ENCODE data around the gene THUMPD2.
"Not testable (repeated sequence)": the region's sequence is repeated elsewhere in the genome, so short reads cannot be mapped to it uniquely, and the experiment has no call there.

Gene THUMPD2

DNA sequence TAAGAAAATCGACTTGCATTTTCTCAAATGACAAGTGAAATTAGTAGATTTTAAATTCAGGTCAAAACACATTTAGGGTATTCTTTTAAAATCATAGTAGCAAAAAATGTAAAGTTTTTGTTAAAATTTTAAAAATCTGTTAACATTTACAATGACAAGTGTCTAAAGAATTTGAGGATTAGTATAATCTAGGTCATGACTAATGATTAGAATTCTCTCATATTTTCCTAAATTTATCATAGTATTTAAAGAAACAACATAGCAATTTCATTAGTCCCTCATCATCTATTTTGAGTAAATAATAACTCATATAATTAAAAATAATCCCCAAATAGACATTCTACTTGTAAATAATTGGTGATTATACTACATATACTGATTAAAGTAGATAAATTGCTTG lies 23.6 kb downstream of the THUMPD2 start:
- no peak for DNase-seq

DNA sequence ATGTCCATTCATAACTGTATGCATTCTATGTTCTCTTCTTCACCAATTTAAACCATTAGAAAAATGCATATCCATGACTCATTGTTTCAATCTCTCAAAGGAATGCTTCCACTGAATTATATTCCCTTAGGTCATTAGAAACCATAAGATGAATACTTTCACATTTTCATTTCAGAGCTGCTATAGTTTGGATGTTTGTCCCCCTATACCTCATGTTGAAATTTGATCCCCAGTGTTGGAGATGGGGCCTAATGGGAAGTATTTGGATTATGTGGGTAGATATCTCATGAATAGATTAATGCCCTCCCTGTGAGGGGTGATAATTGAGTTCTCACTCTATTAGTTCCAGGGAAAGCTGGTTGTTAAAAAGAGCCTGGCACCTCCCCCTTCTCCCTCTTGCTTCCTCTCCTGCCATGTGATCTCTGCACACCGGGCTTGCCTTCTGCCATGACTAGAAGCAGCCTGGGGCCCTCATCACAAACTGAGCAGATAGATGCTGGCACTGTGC lies 35.7 kb downstream of the THUMPD2 start:
- DNase-seq: no peak

DNA sequence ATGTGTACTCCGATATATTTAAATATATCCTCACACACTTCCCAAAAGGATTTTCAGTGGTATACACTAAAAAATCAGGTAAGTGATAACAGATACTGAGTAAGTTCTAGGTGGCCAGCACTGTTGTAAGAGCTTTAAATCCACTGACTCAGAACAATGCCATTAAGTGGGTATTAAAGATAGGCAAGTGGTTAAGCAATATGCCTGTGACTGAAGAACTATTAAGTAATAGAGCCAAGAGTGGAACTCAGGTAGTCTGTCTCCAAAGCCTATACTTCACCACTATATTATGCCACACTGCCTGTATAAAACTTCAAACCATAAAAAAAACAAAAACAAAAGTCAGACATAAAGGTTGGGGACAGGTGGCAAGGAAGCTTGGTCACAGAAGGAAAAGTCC lies 37.2 kb downstream of the THUMPD2 start:
- no peak for DNase-seq

DNA sequence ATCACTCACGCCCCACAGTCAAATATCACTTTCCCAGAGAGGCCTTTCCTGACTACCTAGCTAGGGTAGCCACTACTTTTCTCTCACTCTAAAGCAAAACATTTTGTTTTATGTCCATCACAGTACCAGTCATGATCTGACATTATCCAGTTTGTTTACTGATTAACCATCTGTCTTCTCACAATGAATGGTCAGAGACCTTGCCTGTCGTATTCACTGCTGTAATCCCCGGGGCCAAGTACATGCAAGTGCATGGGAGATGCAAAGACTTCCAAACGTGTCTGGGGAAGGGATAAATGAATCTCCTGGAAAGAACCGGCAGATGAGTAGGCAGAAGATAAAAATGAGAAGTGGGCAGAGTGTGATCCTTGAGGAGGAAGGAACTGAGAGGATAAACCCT lies 39.7 kb downstream of the THUMPD2 start:
- no peak for DNase-seq

DNA sequence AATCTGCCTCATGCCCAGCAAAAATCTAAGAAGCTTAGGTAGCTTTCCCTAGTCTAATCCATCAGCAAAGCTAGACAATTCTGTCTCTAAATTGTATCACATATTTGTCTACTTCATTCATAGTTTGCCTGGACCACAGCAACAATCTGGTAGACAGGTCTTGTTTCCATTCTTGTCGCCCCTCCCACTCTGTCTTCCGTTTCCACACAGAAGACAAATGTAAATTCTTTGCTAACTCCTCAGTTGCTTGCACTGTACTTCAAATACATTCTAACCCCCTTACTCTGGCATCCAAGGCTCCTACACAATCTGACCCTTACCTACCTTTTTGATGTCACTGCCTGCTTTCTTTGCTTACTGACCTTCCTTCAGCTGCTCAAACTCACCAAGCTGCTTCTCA lies 40.1 kb downstream of the THUMPD2 start:
- DNase-seq: no peak

DNA sequence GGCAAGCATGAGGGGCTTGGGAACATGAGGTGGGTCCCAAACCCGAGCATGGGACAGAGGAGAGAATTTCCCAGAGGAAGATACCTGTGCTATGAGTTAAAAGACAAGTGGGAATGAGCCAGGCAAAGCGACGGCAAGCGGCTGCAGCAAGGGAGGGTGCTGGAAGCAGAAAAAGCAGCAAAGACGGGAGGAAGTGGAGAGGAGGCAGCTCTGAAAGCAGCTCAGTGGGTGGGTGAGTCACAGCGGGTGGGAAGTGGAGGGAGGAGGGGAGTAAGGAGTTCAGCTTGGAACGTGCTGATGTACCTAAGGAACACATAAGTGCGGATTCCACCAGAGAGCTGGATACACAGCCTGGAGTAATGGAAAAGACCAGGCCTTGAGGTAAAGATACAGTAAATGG lies 41.4 kb downstream of the THUMPD2 start:
- no peak for DNase-seq

DNA sequence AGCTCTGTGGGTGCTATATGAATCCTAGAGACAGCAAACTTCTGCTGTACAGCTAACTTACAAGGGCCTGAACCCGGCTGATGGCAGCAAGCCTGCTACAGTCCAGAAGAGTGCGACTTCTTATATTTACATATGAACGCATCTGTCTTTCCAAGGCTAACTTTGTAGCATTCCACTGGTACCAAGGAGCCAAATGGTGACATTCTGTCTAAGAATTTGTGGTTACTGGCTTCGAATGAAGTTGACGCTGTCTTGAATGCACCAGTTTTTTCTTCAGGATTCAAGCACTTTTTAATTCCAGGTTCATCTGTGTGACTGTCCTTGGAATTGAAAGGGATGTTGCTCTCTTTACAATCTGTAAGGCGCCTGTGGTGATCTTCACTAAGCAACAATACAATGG lies 42.4 kb downstream of the THUMPD2 start:
- DNase-seq: no peak

DNA sequence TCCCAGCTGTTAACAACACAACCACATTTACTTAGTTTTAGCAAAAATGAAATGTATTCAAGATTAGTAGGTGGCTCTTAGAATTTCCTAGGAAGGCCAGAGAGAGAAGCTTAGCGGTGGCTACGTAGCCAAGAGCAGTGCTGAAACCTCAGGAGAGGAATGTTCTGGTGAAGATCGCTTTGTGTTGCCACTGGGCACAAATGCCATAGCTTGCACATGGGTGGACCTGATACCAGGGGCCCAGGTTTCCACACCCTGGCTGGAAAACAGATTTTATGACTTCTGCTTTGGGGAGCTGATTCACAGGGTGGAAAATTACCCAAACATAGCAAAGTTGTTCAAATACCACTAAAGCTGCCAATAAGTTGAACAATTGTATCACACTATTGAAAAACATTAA lies 43.4 kb downstream of the THUMPD2 start:
- DNase-seq: no peak

DNA sequence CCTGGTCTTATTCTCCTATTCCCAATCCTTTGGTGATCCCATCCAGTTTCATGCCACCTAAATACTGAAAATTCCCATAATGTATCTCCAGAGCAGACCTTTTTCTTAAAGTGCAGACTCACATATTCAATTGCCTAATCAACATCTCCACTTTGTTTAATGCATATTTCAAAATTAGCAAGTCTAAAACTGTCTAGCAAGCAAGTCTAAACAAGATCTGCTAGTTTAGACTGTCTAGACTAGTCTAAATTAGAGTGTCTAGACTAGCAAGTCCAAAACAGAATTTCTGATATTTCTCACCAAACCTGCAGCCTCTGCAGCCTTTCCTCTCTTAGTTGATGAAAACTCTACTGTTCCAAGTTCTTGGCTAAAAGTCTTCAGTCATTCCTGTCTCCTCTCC lies 44.6 kb downstream of the THUMPD2 start:
- DNase-seq: no peak

DNA sequence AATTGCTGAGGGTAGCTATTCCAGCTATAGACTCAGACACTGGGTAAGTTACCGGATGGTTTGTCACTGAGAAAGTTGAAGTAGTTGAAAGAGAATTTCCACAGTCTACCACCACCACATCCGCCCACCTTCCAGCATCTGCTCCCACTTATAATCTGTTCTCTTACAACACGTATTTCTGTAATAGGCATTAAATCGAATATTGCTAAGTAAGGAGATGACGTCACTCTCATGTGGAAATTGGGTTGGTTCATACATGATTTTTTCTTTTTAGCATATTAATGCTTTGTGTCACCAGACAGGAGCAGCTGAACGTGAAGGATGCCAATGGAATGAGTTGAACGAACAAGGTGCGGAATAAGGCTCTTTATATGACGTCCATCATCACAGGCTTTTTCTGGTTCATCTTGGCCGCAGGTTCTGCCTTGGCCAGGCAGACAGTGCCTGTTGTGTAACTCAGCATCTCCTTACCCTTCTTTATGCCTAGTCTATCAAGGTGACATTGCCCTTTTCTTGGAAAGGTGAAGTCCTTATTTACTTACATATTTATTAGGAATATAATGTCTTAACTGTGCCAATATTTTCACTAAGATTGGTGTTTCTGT lies 45.9 kb downstream of the THUMPD2 start:
- no peak for DNase-seq

DNA sequence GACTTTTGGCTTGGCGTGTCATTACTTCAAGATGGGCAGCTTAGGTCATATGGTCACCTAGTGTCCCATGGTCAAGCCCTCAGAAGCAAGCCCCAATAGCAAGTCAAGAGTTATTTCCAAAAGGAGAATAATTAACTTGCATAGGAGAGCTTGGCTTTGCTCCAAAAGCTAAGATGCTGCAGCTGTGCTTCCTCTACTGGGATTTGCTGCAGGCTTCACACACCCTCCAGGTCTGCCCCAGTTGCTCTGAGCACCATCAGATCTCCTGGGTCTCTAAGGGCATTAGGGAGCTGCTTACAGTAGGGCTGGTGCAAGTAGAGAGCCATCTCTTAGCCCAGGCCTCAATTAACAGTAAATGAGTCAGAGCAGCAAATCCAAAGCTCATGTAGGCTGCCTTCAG lies 46.6 kb downstream of the THUMPD2 start:
- DNase-seq: no peak

DNA sequence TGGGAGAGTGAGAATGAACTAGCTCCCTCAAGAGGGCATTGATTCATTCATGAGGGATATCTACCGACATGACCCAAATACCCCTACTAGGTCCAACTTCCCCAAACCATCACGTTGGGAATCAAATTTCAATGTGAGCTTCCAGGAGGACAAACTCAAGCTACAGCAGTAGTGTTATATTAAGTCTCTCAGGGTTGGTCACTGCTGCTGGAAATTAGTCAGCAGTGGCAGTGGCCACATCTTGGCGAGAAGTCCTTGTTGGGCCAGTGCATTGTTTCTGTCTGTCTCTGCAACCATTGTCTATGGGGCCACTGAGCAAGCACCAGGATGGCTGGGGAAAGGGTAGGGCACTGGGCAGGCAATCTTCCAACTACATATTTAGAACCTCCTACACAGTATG lies 47.5 kb downstream of the THUMPD2 start:
- no peak for DNase-seq

DNA sequence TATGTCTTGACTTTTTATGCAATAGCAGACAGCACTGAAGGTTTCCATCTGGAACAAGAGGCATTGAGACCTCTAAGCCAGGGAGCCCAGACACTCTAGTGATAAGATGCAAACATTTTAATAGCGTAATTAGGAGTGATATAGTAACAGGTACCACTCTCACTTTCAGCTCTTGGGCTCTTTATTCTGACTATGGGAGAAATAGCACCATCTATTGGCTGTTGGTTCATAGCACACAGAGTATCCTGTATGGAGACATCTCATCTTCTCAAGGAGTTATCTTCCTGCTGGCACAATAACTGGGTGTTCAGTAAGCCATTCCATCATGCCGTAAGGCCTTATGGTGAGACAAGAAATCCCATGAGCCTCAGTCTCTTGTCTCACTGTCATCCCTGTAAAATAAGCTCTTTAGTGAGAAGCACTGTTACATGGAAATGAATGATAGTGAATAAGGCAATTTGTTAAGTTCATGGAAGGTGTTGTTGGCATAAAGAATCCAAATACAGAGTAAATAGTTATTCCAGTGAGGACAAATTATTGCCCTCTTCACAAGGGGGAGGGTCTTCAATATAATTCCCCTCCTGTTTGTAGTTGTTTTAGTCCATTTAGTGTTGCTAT lies 48.3 kb downstream of the THUMPD2 start:
- DNase-seq: no peak

DNA sequence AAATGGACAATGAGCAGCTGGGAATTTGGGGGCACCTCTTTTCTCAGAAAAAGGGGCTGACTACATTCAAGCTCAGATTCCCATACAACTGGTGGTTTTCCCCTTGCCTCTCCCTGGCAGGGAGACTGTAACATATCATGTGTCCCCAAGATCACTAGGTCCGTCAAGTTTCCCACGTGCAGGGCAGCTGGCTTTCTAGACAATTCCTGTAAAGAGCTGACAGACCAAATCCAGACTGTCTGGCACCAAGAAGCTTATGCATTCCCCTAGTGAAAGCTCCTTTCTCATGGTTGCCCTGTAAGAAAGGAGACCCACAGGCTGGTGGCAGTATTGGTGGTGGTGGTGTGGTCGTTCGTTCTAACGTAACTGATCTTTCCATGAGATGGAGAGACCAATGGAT lies 48.8 kb downstream of the THUMPD2 start:
- DNase-seq: no peak

DNA sequence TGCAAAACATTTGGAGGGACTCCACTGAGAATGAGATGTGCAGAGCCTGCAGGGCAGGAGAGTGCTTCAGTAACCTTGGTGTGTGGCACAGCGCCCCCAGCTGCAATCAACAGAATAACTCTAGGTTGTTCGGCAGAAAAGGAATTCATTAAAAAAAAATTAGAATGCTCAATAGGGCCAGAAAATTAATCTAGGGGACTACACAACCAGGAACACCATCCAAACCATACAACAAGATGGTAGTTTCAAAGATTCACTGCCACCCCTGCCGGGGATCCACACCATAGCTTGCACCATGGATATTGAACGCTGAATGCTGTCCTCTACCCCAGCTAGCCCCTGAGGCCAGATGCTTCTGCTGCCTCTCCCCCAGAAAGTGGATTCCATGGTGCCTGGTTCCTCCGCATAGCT lies 50.1 kb downstream of the THUMPD2 start:
- no peak for DNase-seq

DNA sequence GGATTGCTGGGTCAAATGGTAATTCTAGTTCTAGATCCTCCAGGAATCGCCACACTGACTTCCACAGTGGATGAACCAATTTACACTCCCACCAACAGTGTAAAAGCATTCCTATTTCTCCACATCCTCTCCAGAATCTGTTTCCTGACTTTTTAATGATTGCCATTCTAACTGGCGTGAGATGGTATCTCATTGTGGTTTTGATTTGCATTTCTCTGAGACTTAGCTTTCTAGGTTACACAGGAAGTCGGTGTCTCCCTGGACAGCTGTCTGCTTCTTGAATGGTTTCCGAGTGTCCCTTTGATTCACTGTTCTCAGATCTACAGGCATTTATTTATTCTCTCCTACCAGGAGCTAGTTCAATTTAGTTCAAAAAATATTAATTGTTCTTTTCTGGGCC lies 51.0 kb downstream of the THUMPD2 start:
- DNase-seq: not testable (repeated sequence)

DNA sequence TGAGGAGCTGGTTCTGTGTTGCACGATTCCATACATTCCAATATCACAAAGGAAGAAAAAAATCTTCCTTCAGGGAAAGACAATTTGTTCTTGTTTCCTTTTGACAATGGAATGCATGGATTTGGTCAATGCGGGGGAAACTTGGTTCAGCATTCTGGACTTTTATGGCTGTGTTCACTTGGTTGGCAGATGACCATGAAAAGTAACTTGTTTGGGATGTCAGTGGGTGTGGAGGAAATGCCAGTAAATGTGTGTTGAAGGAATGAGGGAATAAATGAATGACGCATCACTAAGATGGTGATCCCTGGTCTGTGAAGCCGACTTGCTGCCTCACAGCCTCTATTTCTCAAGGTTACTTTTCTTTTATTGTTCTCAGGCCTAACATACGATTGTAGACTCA lies 53.7 kb downstream of the THUMPD2 start:
- no peak for DNase-seq

DNA sequence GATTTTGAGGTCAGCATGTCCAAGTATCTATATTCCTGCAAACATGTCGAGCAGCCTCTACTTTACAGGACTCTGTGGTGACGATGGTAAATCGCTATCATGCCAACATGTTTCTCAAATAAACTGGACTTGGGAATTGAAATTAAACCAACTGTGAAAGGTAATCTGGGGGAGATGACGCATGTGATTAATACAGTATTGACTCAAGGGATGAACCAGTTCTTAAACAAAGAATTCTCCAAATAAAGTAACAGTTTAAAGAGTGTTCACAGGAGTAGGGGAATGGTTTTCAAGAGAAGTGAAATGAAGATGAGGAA lies 54.3 kb downstream of the THUMPD2 start:
- DNase-seq: no peak

DNA sequence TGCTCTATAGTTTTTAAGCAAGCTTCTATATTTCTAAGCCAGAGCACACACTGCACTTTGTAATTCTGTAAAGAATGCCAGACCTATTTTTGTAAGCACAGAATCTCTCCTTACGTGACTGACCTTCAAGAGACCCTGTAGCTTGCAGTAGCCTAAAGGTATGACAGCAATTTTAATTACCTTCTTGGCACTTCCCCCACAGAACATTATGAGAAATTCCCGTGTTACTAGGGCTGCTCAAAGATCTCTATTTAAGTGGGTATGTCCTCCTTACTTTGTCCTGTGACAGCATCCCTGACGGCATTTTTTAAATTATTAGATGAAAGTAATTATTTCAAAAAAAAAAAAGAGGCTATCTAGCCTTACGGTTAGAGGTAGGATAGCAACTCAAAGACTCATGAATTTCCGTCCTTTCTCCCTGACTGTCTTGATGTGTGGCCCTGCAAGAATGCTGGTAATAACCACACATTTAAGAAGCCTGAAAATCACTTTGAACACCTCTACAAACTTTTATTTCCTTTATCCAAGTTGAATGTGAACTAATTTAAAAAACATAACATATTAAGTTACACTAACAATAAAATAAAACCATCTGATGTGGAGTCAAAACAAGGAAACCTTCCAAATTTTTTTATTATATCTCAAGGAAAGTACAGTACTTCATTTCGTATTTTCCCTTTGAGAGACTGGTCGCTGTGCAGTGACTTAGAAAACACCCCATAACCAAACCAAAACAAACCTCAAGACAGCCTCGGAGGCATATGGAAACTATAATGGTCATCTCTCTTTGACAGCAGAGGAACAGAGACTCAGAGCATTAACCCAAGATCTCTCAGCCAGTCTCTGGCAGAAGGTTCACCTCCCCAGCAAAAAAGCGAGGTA lies 54.9 kb downstream of the THUMPD2 start:
- no peak for DNase-seq

DNA sequence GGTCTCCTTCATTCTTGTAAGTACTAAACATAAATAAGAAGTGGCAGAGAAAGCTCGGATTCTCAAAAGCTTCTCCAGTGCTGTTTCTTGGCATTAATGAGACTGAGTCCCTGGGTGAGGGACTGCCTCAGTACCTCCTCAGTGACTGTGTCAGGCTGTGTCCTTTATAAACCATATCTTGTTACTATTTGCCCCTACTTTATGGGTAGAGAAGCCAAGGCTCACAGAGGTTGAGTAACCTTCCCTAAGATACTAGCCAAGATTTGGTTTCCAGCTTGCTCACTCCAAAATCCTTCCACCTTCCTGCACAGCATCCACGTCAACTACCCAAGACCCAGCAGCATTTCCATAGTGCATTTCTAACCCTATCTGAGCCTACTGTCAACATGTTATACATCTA lies 55.6 kb downstream of the THUMPD2 start:
- DNase-seq: no peak

DNA sequence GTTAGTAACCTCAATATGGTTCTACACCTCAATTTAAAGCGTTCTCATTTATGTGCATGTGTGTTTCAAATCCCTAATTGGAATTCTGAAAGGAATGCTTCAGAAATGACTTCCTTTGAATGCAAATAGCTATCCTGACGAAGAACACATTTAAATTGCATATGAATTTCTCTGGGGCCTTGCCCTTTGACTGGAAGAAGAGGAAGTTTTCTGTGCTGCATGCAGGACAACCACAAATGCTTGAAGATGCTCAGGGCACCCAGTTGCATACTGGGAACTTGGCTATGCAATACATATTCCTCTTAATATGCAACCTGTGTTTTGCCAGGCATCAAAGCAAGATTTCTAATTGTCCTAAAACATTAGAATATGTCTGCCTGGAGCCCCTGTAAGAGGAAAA lies 58.1 kb downstream of the THUMPD2 start:
- no peak for DNase-seq

DNA sequence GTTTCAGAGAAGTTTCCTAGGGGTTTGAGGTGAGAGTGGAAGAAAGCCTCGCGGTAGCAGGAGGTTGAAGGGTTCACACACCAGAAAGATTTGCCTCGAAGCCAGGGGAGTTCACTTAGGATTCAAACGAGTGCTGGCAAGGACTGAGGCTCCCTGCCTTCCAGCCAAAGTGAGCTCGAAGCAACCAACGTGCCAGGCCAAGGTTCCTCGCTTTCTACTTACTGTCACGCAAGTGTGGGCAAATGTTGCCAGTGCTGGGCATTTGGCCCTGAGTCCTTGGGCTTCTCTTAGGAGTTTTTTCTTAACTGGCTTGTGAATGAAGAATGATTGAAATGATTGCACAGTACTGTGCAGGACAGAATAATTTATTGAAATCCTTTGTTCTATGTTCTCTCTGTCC lies 59.7 kb downstream of the THUMPD2 start:
- no peak for DNase-seq

DNA sequence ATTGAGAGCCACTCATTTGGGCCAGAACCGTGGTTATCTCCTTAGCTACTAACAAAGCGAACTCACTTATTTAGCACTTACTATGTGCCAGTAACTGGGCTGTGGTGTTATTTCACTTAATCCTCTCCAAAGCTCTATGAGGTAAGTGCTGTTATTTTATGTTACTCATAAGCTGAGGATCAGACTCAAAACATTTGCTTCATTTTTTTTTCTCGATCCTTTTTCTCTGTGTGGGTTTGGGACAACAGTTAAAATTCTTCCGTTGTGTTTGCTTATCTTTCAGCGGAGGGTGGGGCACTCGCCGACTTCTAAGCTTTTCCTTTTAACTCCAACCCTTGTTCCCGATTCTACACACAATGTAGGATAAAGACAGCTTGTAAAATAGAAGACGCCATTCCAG lies 60.6 kb downstream of the THUMPD2 start:
- DNase-seq: no peak

DNA sequence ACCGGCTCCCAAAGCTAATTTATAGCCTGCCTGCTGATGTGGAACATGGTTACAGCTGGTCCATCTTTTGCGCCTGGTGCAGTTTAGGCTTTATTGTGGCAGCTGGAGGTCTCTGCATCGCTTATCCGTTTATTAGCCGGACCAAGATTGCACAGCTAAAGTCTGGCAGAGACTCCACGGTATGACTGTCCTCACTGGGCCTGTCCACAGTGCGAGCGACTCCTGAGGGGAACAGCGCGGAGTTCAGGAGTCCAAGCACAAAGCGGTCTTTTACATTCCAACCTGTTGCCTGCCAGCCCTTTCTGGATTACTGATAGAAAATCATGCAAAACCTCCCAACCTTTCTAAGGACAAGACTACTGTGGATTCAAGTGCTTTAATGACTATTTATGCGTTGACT lies 62.0 kb downstream of the THUMPD2 start:
- no peak for DNase-seq
